Lower leg skin (tissue), 4 donors: Measurements from ENCODE around the gene IGSF9. TPM values are rescaled to one million over a fixed set of nuclear protein-coding genes. Genes with fewer than 3 reads are reported as not detected.

Source experiments
- DNase-seq, 2 donors: peaks; one replicate each; pipeline ENCODE4 v3.0.0-alpha.2; 2019; ENCODE audit warnings: low spot score in 2 of 2
- H3K4me3 ChIP-seq: fragments of 200-600 bp; sonication (generic); 2 replicates; pipeline ENCODE4 v1.5.1; 2017; ENCODE audit warnings: mild to moderate bottlenecking, low read depth; ENCODE audit not compliant: poor library complexity, severe bottlenecking
- POLR2A ChIP-seq, 2 donors: fragments of 450-650 bp; IDR thresholded peaks; one replicate each; pipeline ENCODE4 v1.6.1; 2016 to 2017; ENCODE audit warnings: antibody characterized with exemption in 2 of 2, mild to moderate bottlenecking in 1 of 2, moderate library complexity in 1 of 2
- WGBS, 2 donors: methylation state at CpG; one replicate each; pipeline ENCODE4 v1.1.5; 2018; 5-methylcytosine and 5-hydroxymethylcytosine counted together
- intact Hi-C: fragments of 100-400 bp; cut with DNase I; formaldehyde crosslinking; loops from one replicate; pipeline ENCODE4 v1.15.0; 2023; ENCODE audit warnings: low total_unique reads
- total RNA-seq, 4 donors: library from RNA; depleted of rRNA; stranded (reverse); fragments of >200 nt; gene quantifications; one replicate each; pipeline ENCODE4 v1.1.0, GENCODE V29; 2016
- TF ChIP-seq, protein P1 (sequence below), 3 donors: fragments of 450-650 bp; IDR thresholded peaks; one replicate each; pipeline ENCODE4 v1.5.1; 2016; ENCODE audit warnings: antibody characterized with exemption in 3 of 3, mild to moderate bottlenecking in 3 of 3, moderate library complexity in 2 of 3

The IGSF9 gene
- total RNA-seq, 4 donors from 2014 or later, result 17.7 to 29.6 (median 19.6) TPM

DNA sequence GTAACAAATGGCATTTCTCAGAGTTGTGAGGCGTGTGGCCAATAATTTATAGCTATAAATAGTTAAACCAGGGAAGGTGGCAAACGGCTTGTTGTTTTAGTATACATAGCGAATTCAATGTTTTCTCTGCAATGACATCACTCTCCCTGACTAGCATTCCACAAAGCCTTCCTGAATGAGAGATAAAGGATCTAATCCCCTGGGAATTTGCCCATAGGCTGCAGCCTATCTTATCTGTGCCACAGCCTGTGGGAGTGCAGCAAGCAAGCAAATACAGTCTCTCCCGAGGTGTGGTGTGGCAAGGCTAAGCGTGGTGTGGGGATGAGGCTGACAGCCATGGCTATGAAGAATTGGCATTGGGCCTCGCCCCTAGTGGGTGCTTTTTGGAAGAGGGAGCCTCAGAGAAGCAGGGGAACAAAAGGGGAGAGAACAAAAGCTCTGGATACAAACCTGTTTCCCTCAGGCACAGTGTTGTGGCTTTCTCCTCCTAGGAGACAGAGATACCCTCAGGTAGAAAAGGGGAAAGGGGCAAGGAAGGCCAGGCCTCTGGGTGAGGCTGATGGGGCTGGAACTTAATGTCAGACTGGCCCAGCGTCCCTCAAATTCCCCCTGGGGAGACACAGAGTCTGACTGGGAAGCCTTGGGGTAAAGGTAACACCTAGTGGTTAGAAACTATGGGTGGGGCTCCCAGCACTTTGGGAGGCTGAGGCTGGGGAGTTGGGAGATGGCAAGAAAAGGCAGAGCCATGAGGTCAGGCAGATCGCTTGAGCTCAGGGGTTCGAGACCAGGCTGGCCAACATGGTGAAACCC, 29.0 kb downstream of the IGSF9 start:
- intact Hi-C loops, result no loop called here
- no peak overlapping the region for H3K4me3 ChIP-seq
- WGBS, 2 donors, result 28 to 31% methylated on average over 9 of the region's 9 CpGs
- DNase-seq, result no peak
- no peak for TF ChIP-seq POLR2A (IDR thresholded peaks at IDR 0.05)
- TF ChIP-seq, protein P1, sequence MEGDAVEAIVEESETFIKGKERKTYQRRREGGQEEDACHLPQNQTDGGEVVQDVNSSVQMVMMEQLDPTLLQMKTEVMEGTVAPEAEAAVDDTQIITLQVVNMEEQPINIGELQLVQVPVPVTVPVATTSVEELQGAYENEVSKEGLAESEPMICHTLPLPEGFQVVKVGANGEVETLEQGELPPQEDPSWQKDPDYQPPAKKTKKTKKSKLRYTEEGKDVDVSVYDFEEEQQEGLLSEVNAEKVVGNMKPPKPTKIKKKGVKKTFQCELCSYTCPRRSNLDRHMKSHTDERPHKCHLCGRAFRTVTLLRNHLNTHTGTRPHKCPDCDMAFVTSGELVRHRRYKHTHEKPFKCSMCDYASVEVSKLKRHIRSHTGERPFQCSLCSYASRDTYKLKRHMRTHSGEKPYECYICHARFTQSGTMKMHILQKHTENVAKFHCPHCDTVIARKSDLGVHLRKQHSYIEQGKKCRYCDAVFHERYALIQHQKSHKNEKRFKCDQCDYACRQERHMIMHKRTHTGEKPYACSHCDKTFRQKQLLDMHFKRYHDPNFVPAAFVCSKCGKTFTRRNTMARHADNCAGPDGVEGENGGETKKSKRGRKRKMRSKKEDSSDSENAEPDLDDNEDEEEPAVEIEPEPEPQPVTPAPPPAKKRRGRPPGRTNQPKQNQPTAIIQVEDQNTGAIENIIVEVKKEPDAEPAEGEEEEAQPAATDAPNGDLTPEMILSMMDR (IDR thresholded peaks at IDR 0.05), result no peak

DNA sequence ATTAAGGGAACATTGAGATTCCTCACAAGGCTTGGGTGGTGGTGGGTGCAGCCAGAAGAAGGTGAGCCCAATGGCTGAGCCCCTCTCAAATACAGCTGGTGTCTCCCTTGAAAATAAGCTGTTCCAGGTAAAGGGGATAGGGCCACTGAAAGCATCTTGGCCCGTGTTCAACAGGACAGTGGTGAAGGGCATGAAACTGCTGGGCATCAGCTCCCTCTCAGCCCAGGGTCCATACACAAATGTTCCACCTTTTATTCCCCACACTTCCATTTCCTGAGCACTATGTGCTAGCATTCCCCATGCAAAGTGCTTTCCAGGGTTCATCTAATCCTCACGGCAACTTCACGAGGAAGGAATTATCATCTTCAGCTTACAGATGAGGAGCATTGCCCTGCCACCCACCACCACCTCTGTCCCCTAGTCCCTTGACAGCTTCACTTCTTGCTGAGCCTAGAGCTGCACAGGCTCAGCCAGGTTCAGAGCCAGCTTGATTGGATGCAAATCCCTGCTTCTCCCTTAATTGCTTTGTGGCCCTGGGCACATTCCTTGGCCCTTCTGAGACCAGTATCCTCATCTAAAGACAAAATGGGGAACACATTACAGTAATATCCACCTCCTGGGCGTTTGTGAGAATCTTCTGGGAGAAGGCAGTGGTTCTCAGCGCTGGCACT, 29.7 kb downstream of the IGSF9 start:
- DNase-seq, result no peak
- no peak overlapping the region for H3K4me3 ChIP-seq
- 20% methylated on average over 5 of the region's 5 CpGs for WGBS, 2 donors
- intact Hi-C loops, result no loop called here
- TF ChIP-seq, protein P1 (IDR thresholded peaks at IDR 0.05), result no peak
- TF ChIP-seq POLR2A (IDR thresholded peaks at IDR 0.05), result no peak

DNA sequence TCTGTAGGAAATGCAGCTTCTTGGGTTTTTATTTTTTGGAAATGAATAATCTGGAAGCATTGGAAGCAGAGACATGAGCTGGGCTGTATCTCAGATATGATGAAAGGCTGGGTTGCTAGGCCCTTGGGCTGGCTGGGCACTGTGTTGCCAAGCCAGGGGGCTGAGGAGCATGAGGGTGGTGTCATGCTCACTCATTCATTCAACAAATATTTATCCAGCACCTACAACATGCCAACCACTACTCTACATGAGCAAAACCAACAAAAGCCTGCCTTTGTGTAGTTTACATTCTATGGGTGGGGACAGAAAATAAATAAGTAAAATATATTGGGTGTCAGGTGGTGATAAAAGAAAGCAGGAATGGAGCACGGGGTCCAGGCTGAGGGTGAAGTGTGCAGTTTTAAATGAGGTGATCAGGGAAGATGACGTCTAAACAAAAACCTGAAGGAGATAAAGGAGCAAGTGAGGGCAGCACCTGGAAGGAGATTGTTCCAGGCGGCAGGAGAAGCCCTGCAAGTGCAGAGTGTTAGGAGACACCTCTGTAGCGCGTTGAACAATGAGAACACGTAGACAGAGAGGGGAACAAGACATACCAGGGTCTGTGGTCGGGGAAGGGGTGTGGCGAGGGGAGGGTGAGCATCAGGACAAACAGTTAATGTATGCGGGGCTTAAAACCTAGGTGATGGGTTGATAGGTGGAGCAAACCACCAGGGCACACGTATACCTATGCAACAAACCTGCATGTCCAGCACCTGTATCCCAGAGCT, 31.0 kb downstream of the IGSF9 start:
- 64 to 66% methylated on average over 10 of the region's 10 CpGs for WGBS, 2 donors
- no peak overlapping the region for H3K4me3 ChIP-seq
- TF ChIP-seq POLR2A (IDR thresholded peaks at IDR 0.05), result no peak
- TF ChIP-seq, protein P1 (IDR thresholded peaks at IDR 0.05), result no peak
- intact Hi-C loops, result no loop called here
- DNase-seq, result no peak

- no peak for TF ChIP-seq POLR2A (IDR thresholded peaks at IDR 0.05)
- TF ChIP-seq, protein P1 (IDR thresholded peaks at IDR 0.05), result no peak
- DNase-seq, result peak in 1 of 2 donors; percentile 68
- no peak overlapping the region for H3K4me3 ChIP-seq
- WGBS, 2 donors, result 36 to 54% methylated on average over 5 of the region's 5 CpGs
- intact Hi-C loops, result no loop called here
Observed at GRCh38 chr1:159913451-159914192, 31.8 kb downstream of the IGSF9 start.

- 67 to 76% methylated on average over 6 of the region's 6 CpGs for WGBS, 2 donors
Observed at GRCh38 chr1:159911326-159912070, 33.9 kb downstream of the IGSF9 start.

More at GRCh38 chr1:159911326-159912070, 33.9 kb downstream of the IGSF9 start:
- intact Hi-C loops, result no loop called here
- DNase-seq, result no peak
- H3K4me3 ChIP-seq, result no peak overlapping the region
- TF ChIP-seq POLR2A (IDR thresholded peaks at IDR 0.05), result no peak
- TF ChIP-seq, protein P1 (IDR thresholded peaks at IDR 0.05), result no peak
